ENCODE measurements around the gene HDAC8. TPM values are rescaled to one million over a fixed set of nuclear protein-coding genes. Genes with fewer than 3 reads are reported as not detected.

Gene HDAC8
- total RNA-seq, 6 experiments from 2014 or later, result 14.4 to 20.7 (median 17.8) TPM

DNA sequence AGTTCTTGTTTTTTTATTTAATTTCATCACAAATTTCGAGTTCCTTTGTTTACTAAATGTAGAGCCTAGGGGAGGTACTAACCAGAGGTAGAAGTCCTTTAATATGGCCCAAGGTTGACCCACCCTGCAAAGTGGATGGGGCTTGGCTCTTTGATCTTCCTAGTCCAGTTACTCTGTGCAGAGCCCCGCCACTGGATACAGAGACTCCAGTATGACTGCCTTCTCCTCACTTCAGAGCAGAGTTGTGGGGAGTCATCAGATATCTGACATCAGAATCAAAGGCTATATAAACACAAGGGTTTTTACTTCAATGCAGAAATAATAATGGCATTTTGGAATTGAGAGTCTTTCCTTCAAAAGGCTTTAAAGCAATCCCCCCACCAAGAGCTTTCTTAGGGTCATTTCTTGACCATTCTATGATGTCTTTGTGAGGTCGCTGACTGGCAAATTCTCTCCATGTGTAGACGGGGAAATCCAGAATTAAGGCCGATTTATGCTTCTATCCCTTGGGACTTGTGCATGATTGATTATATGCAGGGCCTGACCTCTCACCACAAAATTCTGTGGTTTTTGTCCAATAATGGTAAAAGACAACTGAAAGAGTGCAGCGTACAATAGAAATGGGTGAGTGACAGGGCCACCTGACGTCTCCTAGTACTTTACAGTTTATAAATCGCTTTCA is 178.7 kb downstream of the HDAC8 start:
- Mint-ChIP-seq H3K9me3 (no peaks in the 10 kb centered on the region), H3K4me3 (no peak overlapping the region), H3K27ac (no peak overlapping the region), H3K4me1 (ENCODE audit: low read depth) (peaks cover 24% of the 10 kb centered on the region), H3K27me3 (ENCODE audit: insufficient read depth) (no peaks in the 10 kb centered on the region), H3K36me3 (ENCODE audit: low read depth) (no peaks in the 10 kb centered on the region)
- DNase-seq, result no peak
- TF ChIP-seq, protein P1, sequence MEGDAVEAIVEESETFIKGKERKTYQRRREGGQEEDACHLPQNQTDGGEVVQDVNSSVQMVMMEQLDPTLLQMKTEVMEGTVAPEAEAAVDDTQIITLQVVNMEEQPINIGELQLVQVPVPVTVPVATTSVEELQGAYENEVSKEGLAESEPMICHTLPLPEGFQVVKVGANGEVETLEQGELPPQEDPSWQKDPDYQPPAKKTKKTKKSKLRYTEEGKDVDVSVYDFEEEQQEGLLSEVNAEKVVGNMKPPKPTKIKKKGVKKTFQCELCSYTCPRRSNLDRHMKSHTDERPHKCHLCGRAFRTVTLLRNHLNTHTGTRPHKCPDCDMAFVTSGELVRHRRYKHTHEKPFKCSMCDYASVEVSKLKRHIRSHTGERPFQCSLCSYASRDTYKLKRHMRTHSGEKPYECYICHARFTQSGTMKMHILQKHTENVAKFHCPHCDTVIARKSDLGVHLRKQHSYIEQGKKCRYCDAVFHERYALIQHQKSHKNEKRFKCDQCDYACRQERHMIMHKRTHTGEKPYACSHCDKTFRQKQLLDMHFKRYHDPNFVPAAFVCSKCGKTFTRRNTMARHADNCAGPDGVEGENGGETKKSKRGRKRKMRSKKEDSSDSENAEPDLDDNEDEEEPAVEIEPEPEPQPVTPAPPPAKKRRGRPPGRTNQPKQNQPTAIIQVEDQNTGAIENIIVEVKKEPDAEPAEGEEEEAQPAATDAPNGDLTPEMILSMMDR (IDR thresholded peaks at IDR 0.05), result no peak

DNA sequence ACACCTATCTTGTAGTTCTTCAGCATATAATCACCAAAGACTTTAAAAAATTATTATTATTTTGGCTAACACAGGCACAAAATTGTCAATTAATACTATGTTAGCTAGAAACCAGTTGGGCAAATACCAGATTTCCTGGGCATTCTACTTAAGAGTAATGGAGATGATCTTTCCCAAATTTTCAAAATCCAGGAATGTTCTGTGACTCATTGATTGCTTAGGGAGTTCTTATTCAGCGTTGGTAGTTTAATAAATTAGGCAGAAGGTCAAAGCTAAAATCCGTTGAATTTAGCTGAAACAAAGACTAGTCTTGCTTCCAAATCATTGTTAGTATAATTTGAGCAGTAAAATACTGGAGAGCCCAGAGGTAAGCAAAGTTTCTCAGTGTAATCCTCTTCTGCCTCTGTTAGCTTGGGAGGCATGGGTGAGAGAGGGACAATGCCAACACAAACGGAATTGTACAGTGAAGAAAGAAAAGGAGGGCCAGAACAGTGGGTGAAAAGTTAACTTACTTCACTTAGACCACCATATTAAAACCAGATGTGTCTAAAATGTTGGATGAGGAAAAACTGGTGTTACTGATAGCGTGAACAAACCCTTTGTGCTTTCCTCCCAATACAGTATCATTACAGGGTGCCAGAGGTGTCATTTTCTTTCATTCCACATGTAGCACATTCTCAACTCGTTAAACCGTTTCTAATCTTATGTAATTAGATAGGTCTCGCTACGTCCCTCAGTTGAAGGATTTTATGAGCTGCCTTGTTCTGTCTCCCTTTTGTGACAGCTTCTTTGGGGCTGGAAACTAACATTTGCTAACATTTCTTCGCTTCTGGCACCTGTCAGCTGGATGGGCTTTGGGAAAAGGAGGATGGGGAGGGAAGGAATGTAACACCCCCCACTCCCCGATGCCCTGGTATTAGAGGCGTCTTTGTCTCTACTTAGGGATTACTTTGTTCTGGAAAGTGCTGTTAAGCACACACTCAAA is 179.5 kb downstream of the HDAC8 start:
- TF ChIP-seq, protein P1 (IDR thresholded peaks at IDR 0.05), result no peak
- Mint-ChIP-seq H3K36me3 (ENCODE audit: low read depth) (no peaks in the 10 kb centered on the region), H3K4me3 (no peak overlapping the region), H3K27ac (no peak overlapping the region), H3K9me3 (no peaks in the 10 kb centered on the region), H3K27me3 (ENCODE audit: insufficient read depth) (no peaks in the 10 kb centered on the region), H3K4me1 (ENCODE audit: low read depth) (peaks cover 24% of the 10 kb centered on the region)
- DNase-seq, result no peak

DNA sequence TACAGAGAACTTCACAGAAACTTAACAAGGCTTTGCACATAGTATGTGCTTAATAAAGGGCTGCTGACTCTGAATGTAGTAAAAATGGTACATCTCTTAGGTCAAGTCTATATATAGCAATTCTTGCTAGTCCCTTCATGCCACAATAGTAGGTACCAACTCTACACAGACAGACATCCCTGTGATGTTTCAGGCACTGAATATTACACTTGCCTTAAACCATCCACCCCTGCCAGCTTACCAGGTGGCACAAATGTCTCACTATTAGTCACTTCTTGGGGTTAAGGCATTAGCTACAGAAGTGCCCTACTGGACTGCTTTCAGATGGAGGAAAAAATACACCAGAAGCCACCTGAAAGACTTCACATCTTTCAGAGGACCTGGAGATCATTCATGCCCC is 180.6 kb downstream of the HDAC8 start:
- H3K27ac Mint-ChIP-seq, result no peak overlapping the region
- H3K36me3 Mint-ChIP-seq (ENCODE audit: low read depth), result no peaks in the 10 kb centered on the region
- TF ChIP-seq, protein P1 (IDR thresholded peaks at IDR 0.05), result no peak
- no peak for DNase-seq
- peaks cover 24% of the 10 kb centered on the region for H3K4me1 Mint-ChIP-seq (ENCODE audit: low read depth)
- H3K4me3 Mint-ChIP-seq, result no peak overlapping the region
- H3K9me3 Mint-ChIP-seq, result no peaks in the 10 kb centered on the region
- no peaks in the 10 kb centered on the region for H3K27me3 Mint-ChIP-seq (ENCODE audit: insufficient read depth)

DNA sequence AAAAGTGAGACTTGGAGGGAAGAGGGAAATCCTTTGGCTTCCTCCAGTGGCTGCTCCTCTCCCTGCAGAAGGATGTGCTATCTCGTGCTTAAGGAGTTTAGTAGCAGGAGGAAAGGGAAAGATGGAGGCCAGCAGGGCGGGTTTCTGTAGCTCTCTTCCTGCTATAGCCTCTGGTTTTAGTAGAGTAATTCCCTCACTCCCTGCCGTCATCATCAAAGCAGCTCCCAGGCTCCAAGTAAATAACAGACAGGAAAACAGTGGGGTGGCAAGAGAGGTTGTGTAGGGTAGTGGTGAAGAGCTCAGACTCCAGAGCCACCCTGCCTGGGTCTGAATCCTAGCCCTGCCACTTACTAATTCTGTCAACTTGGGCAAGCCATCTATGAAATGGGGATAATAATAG is 185.4 kb downstream of the HDAC8 start:
- no peak overlapping the region for H3K4me3 Mint-ChIP-seq
- no peaks in the 10 kb centered on the region for H3K36me3 Mint-ChIP-seq (ENCODE audit: low read depth)
- H3K9me3 Mint-ChIP-seq, result no peaks in the 10 kb centered on the region
- DNase-seq, result no peak
- no peaks in the 10 kb centered on the region for H3K27me3 Mint-ChIP-seq (ENCODE audit: insufficient read depth)
- no peak overlapping the region for H3K27ac Mint-ChIP-seq
- no peaks in the 10 kb centered on the region for H3K4me1 Mint-ChIP-seq (ENCODE audit: low read depth)
- TF ChIP-seq, protein P1 (IDR thresholded peaks at IDR 0.05), result no peak

DNA sequence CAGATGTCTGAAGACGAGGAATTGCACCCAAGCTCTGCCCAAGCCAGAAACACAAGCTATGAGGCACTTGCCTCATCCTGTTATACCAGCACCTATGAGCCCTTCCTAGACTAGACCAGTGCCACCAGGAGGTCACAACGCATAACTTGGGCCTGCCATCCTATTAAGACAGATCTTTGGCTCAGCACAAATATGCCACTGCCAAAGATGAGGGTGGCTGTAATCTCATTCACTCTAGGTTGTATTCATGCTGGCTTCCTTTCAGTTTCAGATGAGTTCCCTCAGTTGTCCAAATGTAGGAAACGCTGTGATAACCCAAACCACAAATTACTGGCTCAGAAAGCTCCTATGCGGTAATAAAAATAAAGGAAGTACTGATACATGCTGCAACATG is 190.4 kb downstream of the HDAC8 start:
- Mint-ChIP-seq H3K27ac (no peak overlapping the region), H3K4me3 (no peak overlapping the region), H3K9me3 (no peaks in the 10 kb centered on the region), H3K36me3 (ENCODE audit: low read depth) (no peaks in the 10 kb centered on the region), H3K4me1 (ENCODE audit: low read depth) (no peaks in the 10 kb centered on the region), H3K27me3 (ENCODE audit: insufficient read depth) (no peaks in the 10 kb centered on the region)
- no peak for DNase-seq
- TF ChIP-seq, protein P1 (IDR thresholded peaks at IDR 0.05), result no peak
